Measurements from ENCODE around the gene ENOX1.

Gene ENOX1

DNA sequence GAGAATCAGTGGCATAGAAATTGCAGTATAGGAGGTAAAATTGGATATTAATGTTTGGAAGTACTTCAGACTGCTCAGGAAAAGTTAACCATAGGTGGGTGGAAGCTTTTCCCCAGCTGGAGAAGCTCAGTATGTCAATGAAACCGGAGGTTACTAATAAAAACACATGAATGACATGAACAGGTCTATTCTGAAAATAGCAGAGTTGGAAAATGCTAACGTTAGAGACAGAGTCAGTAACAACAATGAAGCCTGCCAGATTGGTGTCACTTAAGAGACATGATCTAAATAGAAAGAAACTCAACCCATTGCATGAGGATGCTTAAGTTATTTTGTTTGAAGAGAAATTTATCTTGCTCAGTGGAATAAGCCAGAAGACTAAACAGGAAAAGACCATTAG, 398.9 kb downstream of the ENOX1 start:
- no peak for DNase-seq (ENCODE audit: low read depth)

DNA sequence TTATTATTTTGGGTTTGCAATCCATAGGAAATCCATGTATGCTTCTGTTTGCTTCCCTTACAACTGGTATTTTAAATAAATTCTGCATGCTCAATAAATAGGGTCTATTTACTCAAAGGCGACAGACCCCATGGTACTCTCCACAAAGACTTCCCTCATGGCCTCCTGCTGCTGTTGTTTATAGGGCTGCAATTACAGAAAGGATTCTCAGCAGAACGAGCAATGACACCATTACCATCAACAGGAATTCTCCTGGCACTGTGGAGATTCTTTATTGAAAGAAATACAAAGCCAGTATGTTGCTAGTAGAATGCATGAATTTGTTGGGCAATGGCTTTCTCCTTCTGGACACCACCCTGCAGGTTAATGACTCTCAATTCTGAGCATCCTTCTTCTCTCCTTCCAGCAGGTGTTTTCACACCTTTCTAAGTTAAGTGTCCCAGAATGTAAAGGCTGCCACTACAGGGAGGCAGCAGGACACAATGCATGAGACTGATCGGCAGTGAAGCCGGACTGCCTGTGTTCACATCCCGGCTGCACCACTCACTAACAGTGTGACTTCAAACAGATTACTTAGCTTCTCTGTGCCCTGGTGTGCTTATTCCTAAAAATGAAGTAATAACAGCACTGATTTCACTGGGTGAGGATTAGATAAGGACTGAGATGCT, 403.1 kb downstream of the ENOX1 start:
- DNase-seq (ENCODE audit: low read depth) = no peak

DNA sequence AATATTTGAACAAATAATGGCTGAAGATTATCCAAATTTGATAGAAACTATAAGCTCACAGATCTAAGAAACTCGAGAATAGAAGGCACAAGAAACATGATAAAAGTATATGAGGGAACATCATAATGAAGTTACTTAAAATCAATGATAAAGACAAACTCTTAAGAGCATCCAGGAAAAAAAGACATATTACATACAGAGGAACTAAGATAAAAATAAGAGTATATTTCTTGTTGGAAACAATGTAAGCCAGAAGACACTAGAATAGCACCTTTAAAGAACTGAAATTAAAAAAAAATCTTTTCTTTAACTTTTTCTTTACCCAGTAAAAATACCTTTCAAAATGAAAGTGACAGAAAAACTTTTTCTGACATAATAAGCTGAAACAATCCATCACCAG, 407.0 kb downstream of the ENOX1 start:
- no peak for DNase-seq (ENCODE audit: low read depth)

DNA sequence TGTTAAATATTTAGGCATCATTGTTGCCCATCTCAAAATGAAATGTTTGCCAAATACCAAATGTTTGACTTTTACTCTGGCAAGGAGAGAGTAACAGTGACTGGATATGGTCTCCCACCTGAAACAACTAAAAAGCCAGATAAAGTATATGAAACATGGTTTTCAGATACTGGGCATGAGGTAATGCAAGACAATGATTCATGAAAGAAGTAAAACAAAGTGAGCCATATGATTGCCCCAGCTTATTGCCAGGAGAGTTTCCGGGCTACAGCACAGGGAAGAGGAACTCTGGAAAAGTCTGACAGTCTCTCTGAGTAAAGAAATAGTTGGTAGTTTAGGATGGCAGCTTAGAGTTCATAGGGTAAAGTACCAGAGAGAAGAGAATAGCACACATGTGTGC, 408.8 kb downstream of the ENOX1 start:
- no peak for DNase-seq (ENCODE audit: low read depth)

- DNase-seq (ENCODE audit: low read depth) = no peak
Measured at GRCh38 chr13:43377149-43377548, 409.6 kb downstream of the ENOX1 start.

DNA sequence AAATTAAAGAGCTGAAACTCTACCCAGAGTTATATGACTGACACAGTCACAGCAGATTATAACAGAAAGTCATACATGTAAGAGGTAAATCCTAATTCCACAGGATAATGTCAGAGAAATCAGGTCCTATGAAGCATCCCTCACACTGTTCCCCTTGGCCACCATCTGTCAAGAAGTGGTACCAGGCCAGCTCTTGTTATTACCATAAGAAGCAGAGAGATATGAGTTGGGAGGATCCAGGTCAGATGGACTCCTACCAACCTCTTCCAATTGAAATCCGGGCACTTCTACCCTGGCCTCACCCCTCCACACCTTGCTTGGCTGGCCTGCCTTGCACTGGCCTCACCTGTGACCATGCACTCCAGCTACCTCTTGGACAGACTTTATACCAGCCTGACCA, 410.2 kb downstream of the ENOX1 start:
- DNase-seq (ENCODE audit: low read depth) = no peak

DNA sequence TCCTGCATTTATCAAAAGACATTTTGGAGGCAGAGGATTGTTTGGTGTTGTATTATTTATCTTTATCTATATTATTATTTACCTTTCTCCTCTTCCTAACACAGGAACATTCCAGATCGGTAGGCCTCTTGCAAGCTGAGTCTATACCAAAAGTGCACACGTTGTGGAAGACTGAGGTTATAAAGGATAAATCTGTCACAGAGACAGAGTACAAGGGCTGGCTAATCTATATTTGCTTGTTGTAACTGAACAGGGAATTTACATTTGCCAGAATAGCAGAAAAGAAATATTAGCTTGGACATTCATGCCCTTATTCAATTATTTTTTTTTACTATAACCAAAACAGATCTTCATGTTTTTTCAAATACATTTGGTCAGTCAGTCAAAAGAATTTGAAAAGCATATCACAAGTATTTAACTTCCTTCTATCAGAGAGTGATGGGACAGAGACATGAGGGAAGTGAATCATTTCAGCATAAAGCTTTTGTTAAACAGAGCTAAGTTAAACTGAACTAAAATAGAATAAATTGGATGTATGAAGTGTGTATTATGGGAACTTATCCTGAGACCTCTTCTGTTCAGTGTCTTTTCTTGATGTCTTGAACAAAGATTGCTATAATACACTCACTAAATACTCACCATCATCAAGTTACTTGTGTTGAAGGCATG, 410.8 kb downstream of the ENOX1 start:
- DNase-seq (ENCODE audit: low read depth) = no peak

DNA sequence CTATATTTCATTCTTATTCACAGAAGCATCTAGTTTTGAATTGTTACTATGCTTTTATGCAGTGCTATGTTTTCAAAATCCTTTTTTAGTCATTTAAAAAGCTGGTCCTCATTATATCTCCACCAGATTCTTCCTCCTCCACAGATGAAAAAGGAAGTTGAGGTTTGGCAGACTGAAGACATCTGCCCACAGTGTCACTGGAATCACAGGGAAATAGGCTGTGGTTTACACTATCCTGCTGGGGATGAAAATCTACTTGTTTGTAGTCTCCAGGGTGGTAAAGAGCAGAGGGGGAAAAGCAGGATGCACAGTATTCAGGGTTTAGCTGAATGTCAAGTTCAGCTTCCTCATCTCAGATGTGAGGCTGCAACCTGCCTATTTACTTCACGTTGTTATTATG, 412.2 kb downstream of the ENOX1 start:
- DNase-seq (ENCODE audit: low read depth) = no peak

- no peak for DNase-seq (ENCODE audit: low read depth)
Measured at GRCh38 chr13:43373400-43373799, 413.4 kb downstream of the ENOX1 start.

GRCh38 chr13:43370842-43371241, 415.9 kb downstream of the ENOX1 start:
- DNase-seq (ENCODE audit: low read depth) = no peak

DNA sequence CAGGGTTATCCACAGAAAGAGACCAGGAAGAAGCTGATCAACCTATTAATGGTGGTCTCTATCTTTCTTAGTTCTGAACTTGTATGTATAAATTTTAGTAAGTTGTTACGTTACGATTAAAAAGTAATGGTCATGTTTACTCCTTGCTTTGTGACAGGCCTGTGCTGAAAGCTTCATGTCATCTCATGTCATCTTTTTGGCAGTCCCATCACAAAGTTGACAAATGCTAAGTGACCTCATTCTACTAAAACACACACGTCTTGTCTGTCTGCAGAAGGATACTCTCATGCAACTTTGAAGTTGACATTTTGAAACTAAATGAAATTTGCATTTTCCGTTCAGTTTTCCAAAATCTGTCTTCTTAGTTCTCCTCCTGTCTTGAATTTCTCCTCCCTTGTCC, 417.5 kb downstream of the ENOX1 start:
- DNase-seq (ENCODE audit: low read depth) = no peak

DNA sequence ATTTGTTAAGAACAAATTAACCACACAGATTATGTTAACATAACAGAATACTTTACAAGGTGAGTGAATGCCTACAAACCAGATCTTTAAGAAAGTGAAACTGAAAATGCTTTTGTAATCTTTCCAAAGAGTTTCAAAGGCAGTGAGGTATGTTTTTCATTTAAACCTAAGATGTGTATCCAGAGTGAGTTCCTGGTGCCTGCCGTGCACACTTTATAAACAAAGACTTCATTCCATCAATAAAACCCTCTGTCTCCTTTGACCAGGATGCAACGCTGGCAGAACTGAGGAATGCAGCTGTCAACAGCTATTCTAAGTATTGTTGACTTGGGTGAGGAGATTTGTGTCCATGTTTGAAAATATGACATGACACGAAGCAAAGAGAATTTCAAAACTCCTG, 418.8 kb downstream of the ENOX1 start:
- DNase-seq (ENCODE audit: low read depth) = no peak

GRCh38 chr13:43365039-43365344, 421.8 kb downstream of the ENOX1 start:
- DNase-seq (ENCODE audit: low read depth) = no peak

- DNase-seq (ENCODE audit: low read depth) = no peak
Measured at GRCh38 chr13:43364210-43365038, 422.3 kb downstream of the ENOX1 start.

- no peak for DNase-seq (ENCODE audit: low read depth)
Measured at GRCh38 chr13:43363156-43363953, 423.4 kb downstream of the ENOX1 start.

DNA sequence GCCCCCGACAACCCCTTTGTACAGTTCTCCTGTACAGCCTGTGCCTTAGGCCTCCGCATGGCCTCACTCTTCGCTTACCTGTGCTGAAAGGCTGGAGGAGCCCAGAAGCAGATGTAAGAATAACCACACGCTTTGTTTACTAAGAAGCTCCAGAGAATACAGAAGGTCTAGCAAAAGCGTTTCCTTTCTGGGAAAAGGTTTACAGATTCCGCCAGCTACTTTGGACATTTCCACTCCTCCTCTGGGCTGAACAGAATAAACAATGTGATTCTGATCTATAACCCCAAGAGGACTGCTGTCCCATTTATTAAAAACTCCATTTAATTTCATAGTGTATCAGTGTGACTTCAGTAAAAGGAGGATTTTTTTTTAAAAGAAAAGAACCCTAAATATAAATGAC, 424.2 kb downstream of the ENOX1 start:
- DNase-seq (ENCODE audit: low read depth) = no peak

DNA sequence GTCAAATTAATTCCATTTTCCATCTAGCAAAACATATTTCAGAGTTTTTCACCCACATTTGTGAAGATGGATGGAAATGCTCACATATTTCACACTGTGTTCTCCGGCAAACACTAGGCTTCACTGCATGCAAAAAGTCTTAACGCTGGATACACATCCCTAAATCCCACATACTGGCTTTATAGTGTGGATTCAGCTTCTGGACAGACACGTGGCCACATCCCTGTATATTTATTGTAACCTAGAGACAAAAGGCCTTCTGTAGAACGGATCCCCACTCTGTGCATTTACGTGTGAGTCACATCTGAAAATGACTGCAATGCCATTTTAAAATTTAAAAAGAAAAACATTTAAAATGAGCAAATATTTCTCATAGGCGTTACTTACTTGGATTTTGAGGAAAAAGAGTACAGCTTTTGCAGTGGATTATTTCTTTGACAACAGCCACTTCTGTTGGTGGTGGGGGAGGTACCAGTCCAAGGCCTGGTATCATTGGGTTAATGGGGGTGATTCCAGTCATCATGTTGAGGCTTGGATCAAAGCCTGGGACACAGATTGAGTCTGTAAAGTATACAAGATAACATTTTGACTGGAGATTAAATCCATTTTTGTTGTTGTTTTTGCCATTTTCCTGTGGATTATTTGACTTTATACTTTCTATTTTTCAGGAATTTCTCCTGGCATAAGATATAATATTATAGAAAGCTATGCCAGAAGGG, 425.7 kb downstream of the ENOX1 start:
- DNase-seq (ENCODE audit: low read depth) = no peak

DNA sequence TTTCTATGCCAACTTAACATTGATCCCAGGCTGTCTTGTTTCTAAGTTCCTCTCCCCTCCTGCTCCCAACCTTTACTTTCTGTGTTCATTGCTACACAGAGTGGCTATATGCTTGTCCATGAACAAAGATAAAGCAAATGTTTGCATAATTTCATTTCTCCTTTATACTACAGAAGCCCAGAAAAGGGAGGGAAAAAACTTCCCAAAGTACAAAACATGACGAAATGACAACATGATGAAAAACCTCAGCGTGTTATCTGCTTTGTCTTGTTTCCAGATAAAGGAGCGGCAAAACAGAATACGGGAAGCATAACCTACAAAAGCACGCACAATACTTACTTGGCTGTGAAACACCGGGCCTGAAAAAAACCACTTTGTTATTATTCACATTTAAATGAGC, 426.6 kb downstream of the ENOX1 start:
- DNase-seq (ENCODE audit: low read depth) = no peak

GRCh38 chr13:43359536-43359935, 427.2 kb downstream of the ENOX1 start:
- DNase-seq (ENCODE audit: low read depth) = no peak

GRCh38 chr13:43357564-43357963, 429.2 kb downstream of the ENOX1 start:
- DNase-seq (ENCODE audit: low read depth) = no peak

DNA sequence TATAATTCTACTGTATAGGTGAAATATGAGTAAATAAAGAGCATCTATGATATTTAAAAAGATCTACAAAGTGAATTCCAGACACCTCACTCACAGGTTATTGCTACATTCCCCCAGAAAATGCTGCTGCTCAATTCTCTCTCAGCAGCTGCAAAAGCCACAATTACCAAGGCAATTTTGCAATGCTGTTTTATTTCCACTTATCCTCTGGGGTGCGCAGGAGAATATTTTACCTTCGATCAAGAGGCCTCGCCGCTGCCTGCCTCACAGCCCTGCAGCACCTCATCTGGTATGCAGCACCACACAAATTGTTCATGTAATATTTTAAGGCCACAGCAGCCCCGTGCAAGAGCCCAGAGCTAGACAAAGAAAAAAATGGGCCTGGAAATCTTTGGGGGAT, 430.2 kb downstream of the ENOX1 start:
- DNase-seq (ENCODE audit: low read depth) = no peak

DNA sequence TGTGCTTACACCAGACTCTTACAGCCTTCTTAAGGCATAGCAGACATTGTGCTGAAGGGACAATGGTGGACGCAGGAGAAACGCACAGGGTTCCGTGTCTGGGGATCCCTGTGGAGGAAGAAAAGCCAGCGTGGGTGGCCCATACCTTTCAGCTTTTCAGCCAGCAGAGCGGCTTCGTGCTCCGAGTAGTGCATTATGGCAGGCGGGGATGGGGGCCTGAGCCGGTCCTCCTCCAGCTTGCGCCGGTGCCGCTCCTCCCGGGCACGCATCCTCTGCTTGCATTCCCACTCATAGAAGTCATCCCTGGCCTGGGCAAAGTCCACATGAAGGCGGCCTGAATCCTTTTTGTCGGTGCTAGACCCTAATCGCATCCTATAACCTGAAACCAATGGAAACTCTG, 431.0 kb downstream of the ENOX1 start:
- no peak for DNase-seq (ENCODE audit: low read depth)

Measured in stimulated activated CD4-positive, alpha-beta T cell treated with anti-CD3 and anti-CD28 coated beads, Interleukin-2, amount 100 ng/mL, for 4 hours (primary cell).